HK-2 (cell line): ENCODE measurements around the gene VPS37B.
"Not testable (repeated sequence)": the region's sequence is repeated elsewhere in the genome, so short reads cannot be mapped to it uniquely, and the experiment has no call there.

ENCODE experiments used
- DNase-seq: peaks from one replicate; pipeline ENCODE4 v3.0.0-alpha.2; 2018; ENCODE audit not compliant: unreplicated experiment

Gene VPS37B

GRCh38 chr12:122908915-122909314 lies 13.0 kb upstream of the VPS37B start:
- DNase-seq: no peak

GRCh38 chr12:122905258-122905657 lies 9.3 kb upstream of the VPS37B start:
- DNase-seq: not testable (repeated sequence)

- no peak for DNase-seq
These were observed 7.7 kb upstream of the VPS37B start for GRCh38 chr12:122903693-122904034.

- no peak for DNase-seq
These were observed 7.1 kb upstream of the VPS37B start for GRCh38 chr12:122902854-122903692.

GRCh38 chr12:122899887-122900286 lies 4.0 kb upstream of the VPS37B start:
- no peak for DNase-seq

- no peak for DNase-seq
These were observed 738 bp upstream of the VPS37B start for GRCh38 chr12:122896662-122897061.

GRCh38 chr12:122895320-122895703 lies 612 bp downstream of the VPS37B start:
- DNase-seq: no peak

- DNase-seq: peak; percentile 24
These were observed 1.5 kb downstream of the VPS37B start for GRCh38 chr12:122894193-122895121.

GRCh38 chr12:122893208-122894153 lies 2.4 kb downstream of the VPS37B start:
- no peak for DNase-seq

GRCh38 chr12:122892724-122893123 lies 3.2 kb downstream of the VPS37B start:
- DNase-seq: not testable (repeated sequence)

- no peak for DNase-seq
These were observed 4.0 kb downstream of the VPS37B start for GRCh38 chr12:122891661-122892525.

- DNase-seq: no peak
These were observed 6.0 kb downstream of the VPS37B start for GRCh38 chr12:122889761-122890520.

GRCh38 chr12:122888232-122888752 lies 7.6 kb downstream of the VPS37B start:
- peak; percentile 57 for DNase-seq

GRCh38 chr12:122887819-122888212 lies 8.1 kb downstream of the VPS37B start:
- DNase-seq: no peak

GRCh38 chr12:122886851-122887818 lies 8.8 kb downstream of the VPS37B start:
- peak; percentile 59 for DNase-seq

GRCh38 chr12:122886161-122886560 lies 9.8 kb downstream of the VPS37B start:
- DNase-seq: no peak

GRCh38 chr12:122884860-122885259 lies 11.1 kb downstream of the VPS37B start:
- no peak for DNase-seq

GRCh38 chr12:122884091-122884826 lies 11.7 kb downstream of the VPS37B start:
- no peak for DNase-seq
